GM12874 (cell line): Measurements from ENCODE around the gene TMEM258.
A peak's percentile ranks its signal among the peaks of the same experiment; 100 is the strongest.

ENCODE experiments used
- CTCF ChIP-seq: IDR thresholded peaks from 2 replicates; pipeline ENCODE4 v1.5.1; 2011; ENCODE audit warnings: low read depth, mild to moderate bottlenecking, control low read depth, low read length, moderate library complexity; ENCODE audit not compliant: insufficient read depth

The TMEM258 gene

GRCh38 chr11:61791737-61792309 lies 576 bp downstream of the TMEM258 start:
- TF ChIP-seq CTCF, result no peak

- TF ChIP-seq CTCF, result peak; percentile 35; the same call in 1 of the 2 replicates
Measured at GRCh38 chr11:61787928-61788491, 4.4 kb downstream of the TMEM258 start.

GRCh38 chr11:61785837-61786402 lies 6.5 kb downstream of the TMEM258 start:
- TF ChIP-seq CTCF, result no peak

GRCh38 chr11:61784506-61784805 lies 7.9 kb downstream of the TMEM258 start:
- TF ChIP-seq CTCF, result no peak

- no peak for TF ChIP-seq CTCF
Measured at GRCh38 chr11:61783717-61784505, 8.5 kb downstream of the TMEM258 start.

GRCh38 chr11:61782841-61783240 lies 9.6 kb downstream of the TMEM258 start:
- no peak for TF ChIP-seq CTCF

GRCh38 chr11:61782299-61782698 lies 10.1 kb downstream of the TMEM258 start:
- TF ChIP-seq CTCF, result no peak
